Gastroesophageal sphincter (tissue), 4 donors: ENCODE data around the gene CCNG1. TPM values are rescaled to one million over a fixed set of nuclear protein-coding genes. Genes with fewer than 3 reads are reported as not detected.

Experiments used
- ATAC-seq: fragments of 150-250 bp; one replicate; pipeline ENCODE4 v1.9.1; 2016; ENCODE audit warnings: mild to moderate bottlenecking, moderate library complexity
- H3K27ac ChIP-seq, 4 donors: fragments of 200-600 bp; sonication (generic) in 3 of 4; 1 replicate in 3 of 4; 2 replicates in 1 of 4; pipeline ENCODE4 v1.5.1; 2016 to 2019
- H3K27me3 ChIP-seq: fragments of 200-600 bp; sonication (generic); one replicate; pipeline ENCODE4 v1.5.1; 2019
- H3K36me3 ChIP-seq, 2 donors: fragments of 200-600 bp; sonication (generic); one replicate each; pipeline ENCODE4 v1.5.1; 2019; ENCODE audit warnings: control low read depth in 1 of 2
- H3K4me1 ChIP-seq, 3 donors: fragments of 200-600 bp; sonication (generic); 1 replicate in 2 of 3; 2 replicates in 1 of 3; pipeline ENCODE4 v1.5.1; 2016 to 2019; ENCODE audit warnings: control low read depth in 2 of 3
- H3K4me3 ChIP-seq, 2 donors: fragments of 200-600 bp; sonication (generic); one replicate each; pipeline ENCODE4 v1.5.1; 2019; ENCODE audit warnings: mild to moderate bottlenecking in 1 of 2, moderate library complexity in 1 of 2
- H3K9me3 ChIP-seq, 3 donors: fragments of 200-600 bp; sonication (generic); one replicate each; pipeline ENCODE4 v1.5.1; 2017 to 2019; ENCODE audit warnings: control low read depth in 2 of 3
- CTCF ChIP-seq, 4 experiments: fragments of 200-600 bp in 2 of 4; fragments of 450-650 bp in 2 of 4; sonication (generic) in 1 of 4; IDR thresholded peaks; one replicate each; pipeline ENCODE4 v1.5.1; 2017 to 2019; ENCODE audit warnings: antibody characterized with exemption in 4 of 4, mild to moderate bottlenecking in 2 of 4, moderate library complexity in 2 of 4
- EP300 ChIP-seq: sonication (generic); formaldehyde crosslinking; IDR thresholded peaks from one replicate; pipeline ENCODE4 v1.6.1; 2017; ENCODE audit warnings: antibody characterized with exemption, mild to moderate bottlenecking
- POLR2A ChIP-seq, 2 donors: fragments of 450-650 bp; IDR thresholded peaks; one replicate each; pipeline ENCODE4 v1.6.1; 2017; ENCODE audit warnings: antibody characterized with exemption in 2 of 2, mild to moderate bottlenecking in 2 of 2, moderate library complexity in 1 of 2
- POLR2AphosphoS5 ChIP-seq: sonication (generic); formaldehyde crosslinking; IDR thresholded peaks from one replicate; pipeline ENCODE4 v1.6.1; 2017; ENCODE audit warnings: antibody characterized with exemption
- WGBS, 2 donors: methylation state at CpG; one replicate each; pipeline ENCODE4 v1.1.5; 2018; ENCODE audit warnings: low coverage in 1 of 2; 5-methylcytosine and 5-hydroxymethylcytosine counted together
- total RNA-seq, 4 donors: library from RNA; depleted of rRNA; stranded (reverse); fragments of >200 nt; gene quantifications; one replicate each; pipeline ENCODE4 v1.1.0, GENCODE V29; 2016

Gene CCNG1
- total RNA-seq, 4 donors from 2014 or later: 132 to 189 (median 166) TPM

DNA sequence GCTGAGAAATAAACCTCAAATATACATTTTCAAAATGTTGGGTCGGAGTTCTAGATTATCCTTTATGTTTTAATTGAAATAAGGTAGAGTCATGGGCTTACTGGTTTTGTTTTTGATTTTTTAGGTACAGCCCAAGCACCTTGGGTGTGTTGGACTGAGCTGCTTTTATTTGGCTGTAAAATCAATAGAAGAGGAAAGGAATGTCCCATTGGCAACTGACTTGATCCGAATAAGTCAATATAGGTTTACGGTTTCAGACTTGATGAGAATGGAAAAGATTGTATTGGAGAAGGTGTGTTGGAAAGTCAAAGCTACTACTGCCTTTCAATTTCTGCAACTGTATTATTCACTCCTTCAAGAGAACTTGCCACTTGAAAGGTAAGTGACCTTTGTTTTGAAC is 3.6 kb downstream of the CCNG1 start:
- ATAC-seq: no peak
- TF ChIP-seq POLR2AphosphoS5: no peak
- no peak for TF ChIP-seq CTCF (IDR thresholded peaks at IDR 0.05)
- no peak for TF ChIP-seq EP300
- TF ChIP-seq POLR2A (IDR thresholded peaks at IDR 0.05): no peak
- Histone ChIP-seq H3K9me3 (no peaks in the 10 kb centered on the region), H3K36me3 (peaks cover 3 to 50% of the 10 kb centered on the region in 2 donors), H3K4me1 (peaks cover 8 to 49% (median 12%) of the 10 kb centered on the region in 3 donors), H3K4me3 (no peak overlapping the region), H3K27me3 (no peaks in the 10 kb centered on the region), H3K27ac (no peak overlapping the region)
- WGBS, 2 donors: 96 to 100% methylated on average over 2 to 3 of the region's 3 CpGs

GRCh38 chr5:163444526-163444925 is 7.1 kb downstream of the CCNG1 start:
- Histone ChIP-seq H3K36me3 (peaks cover 6 to 80% of the 10 kb centered on the region in 2 donors), H3K27me3 (no peaks in the 10 kb centered on the region), H3K4me1 (peaks cover 0 to 25% (median 7%) of the 10 kb centered on the region in 3 donors), H3K4me3 (no peak overlapping the region), H3K9me3 (no peaks in the 10 kb centered on the region), H3K27ac (no peak overlapping the region)
- 89 to 100% methylated on average over 1 of the region's 1 CpG for WGBS, 2 donors
- TF ChIP-seq POLR2A (IDR thresholded peaks at IDR 0.05) (no peak), CTCF (IDR thresholded peaks at IDR 0.05) (no peak), EP300 (no peak), POLR2AphosphoS5 (no peak)
- no peak for ATAC-seq

DNA sequence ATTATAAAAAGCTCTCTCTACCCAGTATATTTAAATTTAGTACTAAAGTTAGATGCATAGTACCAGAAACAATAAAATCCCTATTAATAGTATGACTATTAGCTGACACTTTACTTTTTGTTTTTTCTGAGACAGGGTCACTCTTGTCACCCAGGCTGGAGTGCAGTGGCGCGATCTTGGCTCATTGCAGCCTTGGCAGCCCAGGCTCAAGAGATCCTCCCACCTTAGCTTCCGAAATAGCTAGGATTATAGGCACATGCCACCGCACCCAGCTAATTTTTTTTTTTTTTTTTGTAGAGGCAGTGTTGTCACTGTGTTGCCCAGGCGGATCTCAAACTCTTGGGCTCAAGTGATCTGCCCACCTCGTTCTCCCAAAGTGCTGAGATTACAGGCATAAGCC is 8.0 kb downstream of the CCNG1 start:
- TF ChIP-seq POLR2AphosphoS5: no peak
- no peak for TF ChIP-seq CTCF (IDR thresholded peaks at IDR 0.05)
- TF ChIP-seq POLR2A (IDR thresholded peaks at IDR 0.05): no peak
- no peak for TF ChIP-seq EP300
- 66 to 67% methylated on average over 4 of the region's 6 CpGs for WGBS, 2 donors
- no peak for ATAC-seq
- peaks cover 0 to 17% (median 0%) of the 10 kb centered on the region in 3 donors for H3K4me1 ChIP-seq
- no peak overlapping the region for H3K27ac ChIP-seq
- H3K4me3 ChIP-seq: no peak overlapping the region
- no peaks in the 10 kb centered on the region for H3K27me3 ChIP-seq
- peaks cover 6 to 88% of the 10 kb centered on the region in 2 donors for H3K36me3 ChIP-seq
- no peaks in the 10 kb centered on the region for H3K9me3 ChIP-seq

DNA sequence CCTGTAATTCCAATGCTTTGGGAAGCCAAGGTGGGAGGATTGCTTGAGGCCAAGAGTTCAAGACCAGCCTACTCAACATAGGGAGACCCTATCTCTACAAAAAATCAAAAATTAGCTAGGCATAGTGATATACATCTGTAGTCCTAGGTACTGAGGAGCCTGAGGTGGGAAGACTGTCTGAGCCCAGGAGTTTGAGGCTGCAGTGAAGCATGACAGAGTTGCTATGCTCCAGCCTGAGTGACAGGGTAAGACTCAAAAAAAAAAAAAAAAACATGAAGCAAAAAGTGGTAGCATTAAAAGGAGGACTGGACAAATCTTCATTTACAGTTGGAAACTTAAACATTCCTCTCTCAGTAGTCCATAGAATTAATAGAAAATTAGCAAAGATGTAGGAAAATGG is 9.8 kb downstream of the CCNG1 start:
- no peak overlapping the region for H3K4me3 ChIP-seq
- ATAC-seq: no peak
- H3K4me1 ChIP-seq: peaks cover 0 to 5% (median 0%) of the 10 kb centered on the region in 3 donors
- H3K36me3 ChIP-seq: peaks cover 5 to 91% of the 10 kb centered on the region in 2 donors
- TF ChIP-seq CTCF (IDR thresholded peaks at IDR 0.05) (no peak), POLR2AphosphoS5 (no peak), POLR2A (IDR thresholded peaks at IDR 0.05) (no peak), EP300 (no peak)
- no peak overlapping the region for H3K27ac ChIP-seq
- no peaks in the 10 kb centered on the region for H3K9me3 ChIP-seq
- H3K27me3 ChIP-seq: no peaks in the 10 kb centered on the region

- 48 to 66% methylated on average over 3 of the region's 3 CpGs for WGBS, 2 donors
Measured at GRCh38 chr5:163447875-163448274, 10.5 kb downstream of the CCNG1 start.

More at GRCh38 chr5:163447875-163448274, 10.5 kb downstream of the CCNG1 start:
- Histone ChIP-seq H3K4me3 (no peak overlapping the region), H3K27me3 (no peaks in the 10 kb centered on the region), H3K4me1 (peaks cover 0 to 5% (median 0%) of the 10 kb centered on the region in 3 donors), H3K9me3 (no peaks in the 10 kb centered on the region), H3K36me3 (peaks cover 3 to 90% of the 10 kb centered on the region in 2 donors), H3K27ac (no peak overlapping the region)
- TF ChIP-seq POLR2A (IDR thresholded peaks at IDR 0.05) (no peak), EP300 (no peak)
- ATAC-seq: no peak
